Stimulated activated CD4-positive, alpha-beta T cell treated with anti-CD3 and anti-CD28 coated beads, Interleukin-15, amount 100 ng/mL, for 24 hours (primary cell): ENCODE measurements around the gene ALDH3A1.

Experiments
- DNase-seq: peaks from one replicate; pipeline ENCODE4 v3.0.0-alpha.2; 2020

ALDH3A1 gene

DNA sequence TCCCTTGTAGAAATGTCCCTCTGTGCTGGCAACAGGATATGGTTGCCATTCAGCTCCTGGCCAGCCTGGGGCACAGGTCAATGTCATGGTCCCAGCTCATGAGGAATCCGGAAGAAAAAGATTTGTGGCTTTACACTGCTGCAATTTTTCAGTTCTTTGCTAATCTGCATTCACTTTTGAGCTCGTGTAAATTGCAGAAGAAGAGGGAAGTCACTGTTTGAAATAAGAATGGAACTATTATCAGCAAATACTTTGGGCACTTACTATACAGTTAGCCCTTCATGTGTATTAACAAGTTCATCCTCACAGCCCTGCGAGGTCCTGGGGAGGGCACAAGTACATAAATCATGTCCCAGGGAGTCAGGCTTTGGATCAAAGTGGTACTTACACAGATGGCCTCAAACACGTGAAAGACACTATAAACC, 45.9 kb downstream of the ALDH3A1 start:
- DNase-seq, result no peak
